Tibial nerve (tissue), 4 donors: ENCODE measurements around the gene MUC13.

Source experiments
- EP300 ChIP-seq, 2 donors: sonication (generic); formaldehyde crosslinking; IDR thresholded peaks; one replicate each; pipeline ENCODE4 v1.6.1; 2017; ENCODE audit warnings: antibody characterized with exemption in 2 of 2, mild to moderate bottlenecking in 1 of 2
- POLR2A ChIP-seq, 2 donors: fragments of 450-650 bp; IDR thresholded peaks; one replicate each; pipeline ENCODE4 v1.6.1; 2017; ENCODE audit warnings: antibody characterized with exemption in 2 of 2, mild to moderate bottlenecking in 2 of 2, moderate library complexity in 2 of 2
- TF ChIP-seq, protein P1 (sequence below), 5 experiments: fragments of 200-600 bp in 3 of 5; fragments of 450-650 bp in 2 of 5; sonication (generic) in 3 of 5; IDR thresholded peaks; one replicate each; pipeline ENCODE4 v1.5.1; 2016 to 2019; ENCODE audit warnings: antibody characterized with exemption in 5 of 5, mild to moderate bottlenecking in 3 of 5, moderate library complexity in 2 of 5

DNA sequence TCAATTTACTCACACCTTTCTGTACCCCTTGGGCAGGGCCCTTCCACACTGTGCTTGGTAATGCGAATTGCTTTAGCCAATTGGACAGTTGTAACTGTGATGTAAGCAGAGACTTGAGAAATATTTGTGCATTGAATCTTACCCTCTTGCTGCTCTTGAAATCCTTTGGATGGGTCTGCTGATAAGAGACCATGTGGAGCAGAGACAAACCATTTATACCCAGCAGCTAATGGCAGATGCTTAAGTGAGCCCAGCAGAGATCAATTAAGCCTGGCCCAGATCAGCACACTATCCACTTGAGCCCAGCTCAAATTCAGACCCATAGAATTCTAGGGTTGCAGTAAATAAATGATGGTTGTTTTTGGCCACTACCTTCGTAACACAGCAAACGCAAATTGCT, 19.3 kb downstream of the MUC13 start:
- TF ChIP-seq POLR2A (IDR thresholded peaks at IDR 0.05) (no peak), EP300 (IDR thresholded peaks at IDR 0.05) (no peak)
- TF ChIP-seq, protein P1, sequence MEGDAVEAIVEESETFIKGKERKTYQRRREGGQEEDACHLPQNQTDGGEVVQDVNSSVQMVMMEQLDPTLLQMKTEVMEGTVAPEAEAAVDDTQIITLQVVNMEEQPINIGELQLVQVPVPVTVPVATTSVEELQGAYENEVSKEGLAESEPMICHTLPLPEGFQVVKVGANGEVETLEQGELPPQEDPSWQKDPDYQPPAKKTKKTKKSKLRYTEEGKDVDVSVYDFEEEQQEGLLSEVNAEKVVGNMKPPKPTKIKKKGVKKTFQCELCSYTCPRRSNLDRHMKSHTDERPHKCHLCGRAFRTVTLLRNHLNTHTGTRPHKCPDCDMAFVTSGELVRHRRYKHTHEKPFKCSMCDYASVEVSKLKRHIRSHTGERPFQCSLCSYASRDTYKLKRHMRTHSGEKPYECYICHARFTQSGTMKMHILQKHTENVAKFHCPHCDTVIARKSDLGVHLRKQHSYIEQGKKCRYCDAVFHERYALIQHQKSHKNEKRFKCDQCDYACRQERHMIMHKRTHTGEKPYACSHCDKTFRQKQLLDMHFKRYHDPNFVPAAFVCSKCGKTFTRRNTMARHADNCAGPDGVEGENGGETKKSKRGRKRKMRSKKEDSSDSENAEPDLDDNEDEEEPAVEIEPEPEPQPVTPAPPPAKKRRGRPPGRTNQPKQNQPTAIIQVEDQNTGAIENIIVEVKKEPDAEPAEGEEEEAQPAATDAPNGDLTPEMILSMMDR (IDR thresholded peaks at IDR 0.05) = no peak
